Prostate gland (tissue), 2 donors: ENCODE measurements around the gene PNMA8C. TPM values are rescaled to one million over a fixed set of nuclear protein-coding genes. Genes with fewer than 3 reads are reported as not detected.

Experiments used
- DNase-seq: peaks from one replicate; pipeline ENCODE4 v3.0.0-alpha.2; 2019; ENCODE audit warnings: low spot score
- H3K27ac ChIP-seq, 2 donors: fragments of 200-600 bp; sonication (generic); 2 replicates each; pipeline ENCODE4 v1.5.1; 2017 to 2019
- H3K27me3 ChIP-seq: fragments of 200-600 bp; sonication (generic); replicated peaks from 2 replicates; pipeline ENCODE4 v1.5.1; 2019; ENCODE audit not compliant: insufficient read depth
- H3K36me3 ChIP-seq, 2 donors: fragments of 200-600 bp; sonication (generic); 1 replicate in 1 of 2; 2 replicates in 1 of 2; pipeline versions ENCODE4 v1.5.1 to v1.8.1; 2017 to 2019
- H3K4me1 ChIP-seq: fragments of 200-600 bp; sonication (generic); replicated peaks from 2 replicates; pipeline ENCODE4 v1.5.1; 2019
- H3K4me3 ChIP-seq, 2 donors: fragments of 200-600 bp; sonication (generic); 2 replicates each; pipeline ENCODE4 v1.5.1; 2017 to 2019
- H3K9me3 ChIP-seq: fragments of 200-600 bp; sonication (generic); 2 replicates; pipeline ENCODE4 v1.5.1; 2017
- CTCF ChIP-seq, 4 experiments: fragments of 200-600 bp in 2 of 4; fragments of 450-650 bp in 2 of 4; sonication (generic) in 2 of 4; IDR thresholded peaks; 1 replicate in 3 of 4; 2 replicates in 1 of 4; pipeline ENCODE4 v1.5.1; 2016 to 2019; ENCODE audit warnings: antibody characterized with exemption in 4 of 4, mild to moderate bottlenecking in 2 of 4, moderate library complexity in 2 of 4
- POLR2A ChIP-seq: fragments of 450-650 bp; IDR thresholded peaks from one replicate; pipeline ENCODE4 v1.6.1; 2016; ENCODE audit warnings: antibody characterized with exemption, mild to moderate bottlenecking
- POLR2AphosphoS5 ChIP-seq: sonication (generic); formaldehyde crosslinking; IDR thresholded peaks from one replicate; pipeline ENCODE4 v1.6.1; 2017; ENCODE audit warnings: antibody characterized with exemption
- WGBS: methylation state at CpG from one replicate; pipeline ENCODE4 v1.1.5; 2018; 5-methylcytosine and 5-hydroxymethylcytosine counted together
- intact Hi-C: fragments of 100-400 bp; cut with DNase I; formaldehyde crosslinking; loops from one replicate; pipeline ENCODE4 v1.14.2; 2022
- total RNA-seq, 2 donors: library from RNA; depleted of rRNA; stranded (reverse); fragments of >200 nt; gene quantifications; one replicate each; pipeline ENCODE4 v1.1.0, GENCODE V29; 2016

Gene PNMA8C
- total RNA-seq, 2 donors from 2014 or later: 1.6 TPM; not detected in 1

DNA sequence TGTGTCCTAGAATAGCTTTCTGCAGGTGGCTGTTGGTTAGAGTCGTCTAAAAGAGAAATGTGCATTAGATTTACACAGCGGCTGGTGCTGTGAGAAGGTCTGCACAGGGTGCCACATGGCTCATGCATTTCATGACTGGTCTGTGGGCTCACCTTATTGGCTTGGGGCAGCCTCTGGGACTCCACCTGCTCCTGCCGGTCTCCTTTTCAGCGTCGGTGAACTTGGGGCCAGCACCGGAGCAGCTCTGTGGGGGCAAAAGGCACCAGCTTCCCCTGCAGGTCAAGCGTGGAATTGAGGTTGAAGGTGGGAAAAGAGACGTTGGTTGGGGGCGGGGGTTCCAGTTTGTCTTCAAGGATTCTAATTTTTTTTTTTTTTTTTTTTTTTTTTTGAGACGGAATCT, 3.1 kb upstream of the PNMA8C start:
- no peak for TF ChIP-seq CTCF (IDR thresholded peaks at IDR 0.05)
- TF ChIP-seq POLR2AphosphoS5: no peak
- no peak for TF ChIP-seq POLR2A
- no peak overlapping the region for H3K4me3 ChIP-seq
- no peak for DNase-seq
- H3K9me3 ChIP-seq: no peaks in the 10 kb centered on the region
- no peaks in the 10 kb centered on the region for H3K36me3 ChIP-seq
- H3K27ac ChIP-seq: no peak overlapping the region
- H3K27me3 ChIP-seq: no peaks in the 10 kb centered on the region
- H3K4me1 ChIP-seq: no peaks in the 10 kb centered on the region
- WGBS: 64% methylated on average over 10 of the region's 10 CpGs
- intact Hi-C loops: no loop called here

- TF ChIP-seq CTCF (IDR thresholded peaks at IDR 0.05) (no peak), POLR2AphosphoS5 (no peak), POLR2A (no peak)
- no peaks in the 10 kb centered on the region for H3K4me1 ChIP-seq
- DNase-seq: no peak
- intact Hi-C loops: no loop called here
- H3K36me3 ChIP-seq: no peaks in the 10 kb centered on the region
- no peaks in the 10 kb centered on the region for H3K9me3 ChIP-seq
- H3K4me3 ChIP-seq: no peak overlapping the region
- WGBS: 85% methylated on average over 4 of the region's 4 CpGs
- no peak overlapping the region for H3K27ac ChIP-seq
- no peaks in the 10 kb centered on the region for H3K27me3 ChIP-seq
Measured at GRCh38 chr19:46429999-46430398, 1.3 kb upstream of the PNMA8C start.

GRCh38 chr19:46427518-46428045, 1.2 kb downstream of the PNMA8C start:
- Histone ChIP-seq H3K27ac (no peak overlapping the region), H3K9me3 (no peaks in the 10 kb centered on the region), H3K27me3 (no peaks in the 10 kb centered on the region), H3K4me3 (no peak overlapping the region), H3K4me1 (no peaks in the 10 kb centered on the region), H3K36me3 (no peaks in the 10 kb centered on the region)
- DNase-seq: no peak
- no peak for TF ChIP-seq POLR2AphosphoS5
- TF ChIP-seq CTCF (IDR thresholded peaks at IDR 0.05): no peak
- TF ChIP-seq POLR2A: no peak
- 80% methylated on average over 17 of the region's 17 CpGs for WGBS
- intact Hi-C loops: no loop called here

GRCh38 chr19:46426506-46427162, 2.1 kb downstream of the PNMA8C start:
- Histone ChIP-seq H3K27me3 (no peaks in the 10 kb centered on the region), H3K4me3 (peak overlapping the region; percentile 30 to 35), H3K36me3 (no peaks in the 10 kb centered on the region), H3K4me1 (no peaks in the 10 kb centered on the region), H3K27ac (peak overlapping the region; percentile 41 to 48), H3K9me3 (no peaks in the 10 kb centered on the region)
- WGBS: 2% methylated on average over 32 of the region's 32 CpGs
- peak; percentile 51 for DNase-seq
- intact Hi-C loops: no loop called here
- TF ChIP-seq POLR2A (no peak), POLR2AphosphoS5 (peak; percentile 28), CTCF (IDR thresholded peaks at IDR 0.05) (no peak)

- H3K4me3 ChIP-seq: peak overlapping the region; percentile 30 to 35
- DNase-seq: no peak
- 3% methylated on average over 10 of the region's 10 CpGs for WGBS
- TF ChIP-seq CTCF (IDR thresholded peaks at IDR 0.05): no peak
- TF ChIP-seq POLR2A: no peak
- TF ChIP-seq POLR2AphosphoS5: no peak
- no peaks in the 10 kb centered on the region for H3K4me1 ChIP-seq
- H3K36me3 ChIP-seq: no peaks in the 10 kb centered on the region
- no peaks in the 10 kb centered on the region for H3K27me3 ChIP-seq
- intact Hi-C loops: no loop called here
- peak overlapping the region; percentile 41 to 48 for H3K27ac ChIP-seq
- no peaks in the 10 kb centered on the region for H3K9me3 ChIP-seq
Measured at GRCh38 chr19:46426035-46426505, 2.7 kb downstream of the PNMA8C start.
